ENCODE data around the gene ARRB2. TPM values are rescaled to one million over a fixed set of nuclear protein-coding genes. Genes with fewer than 3 reads are reported as not detected.

Gene ARRB2
- total and polyA plus RNA-seq, 2 of the 13 experiments (the other 11 are each of a cell fraction or from before 2014, with no cell fraction given): 21.5 to 49.2 TPM

GRCh38 chr17:4721203-4722135, 11.0 kb downstream of the ARRB2 start (continued):
- TF ChIP-seq FUBP1 (CRISPR knock-in tag; IDR thresholded peaks at IDR 0.05; ENCODE audit: borderline replicate concordance): no peak
- TF ChIP-seq CREBL2 (CRISPR knock-in tag; IDR thresholded peaks at IDR 0.05; ENCODE audit: borderline replicate concordance): no peak
- peak; percentile 60; the same call in 1 of the 2 replicates for TF ChIP-seq ZBTB7B (CRISPR knock-in tag; IDR thresholded peaks at IDR 0.05)
- TF ChIP-seq RERE (CRISPR knock-in tag; IDR thresholded peaks at IDR 0.05; ENCODE audit: low read depth): peak; percentile 70; the same call in 1 of the 2 replicates
- peak; percentile 60; the same call in 1 of the 2 replicates for TF ChIP-seq FOXA1 (IDR thresholded peaks at IDR 0.05)
- peak; percentile 95 for TF ChIP-seq FOXA1 (CRISPR knock-in tag; IDR thresholded peaks at IDR 0.05)
- 0 out of 2 replicates have a peak, but pooled peaks have one; percentile 28 for TF ChIP-seq ZNF607 (CRISPR knock-in tag; IDR thresholded peaks at IDR 0.05; ENCODE audit: borderline replicate concordance)
- TF ChIP-seq ARNT2 (CRISPR knock-in tag; IDR thresholded peaks at IDR 0.05; ENCODE audit: low read depth): no peak
- peak; percentile 33; the same call in 1 of the 2 replicates for TF ChIP-seq NFYB (CRISPR knock-in tag; IDR thresholded peaks at IDR 0.05)
- TF ChIP-seq ZNF766 (CRISPR knock-in tag; IDR thresholded peaks at IDR 0.05; ENCODE audit: borderline replicate concordance): no peak
- TF ChIP-seq CHCHD3 (CRISPR knock-in tag; IDR thresholded peaks at IDR 0.05): no peak
- peak; percentile 60; the same call in 1 of the 2 replicates for TF ChIP-seq IRF9 (CRISPR knock-in tag; IDR thresholded peaks at IDR 0.05; ENCODE audit: borderline replicate concordance)
- no peak; the same call in 1 of the 2 replicates for TF ChIP-seq SMC3 (IDR thresholded peaks at IDR 0.05; ENCODE audit: low read length)
- no peak for TF ChIP-seq REL (CRISPR knock-in tag; conservative IDR thresholded peaks at IDR 0.05)
- TF ChIP-seq ZNF678 (CRISPR knock-in tag; IDR thresholded peaks at IDR 0.05): no peak
- TF ChIP-seq NBN (conservative IDR thresholded peaks at IDR 0.05): no peak
- peak; percentile 50; the same call in 1 of the 2 replicates for TF ChIP-seq MNT (IDR thresholded peaks at IDR 0.05)
- TF ChIP-seq ZNF782 (CRISPR knock-in tag; IDR thresholded peaks at IDR 0.05; ENCODE audit: borderline replicate concordance): no peak
- no peak for TF ChIP-seq SSRP1 (CRISPR knock-in tag; IDR thresholded peaks at IDR 0.05)

Measured in HepG2 (cell line).